GM19468 (cell line): Measurements from ENCODE around the gene FAM219B.

Source experiments
- ATAC-seq: cut with Tn5 transposase; IDR thresholded peaks from one replicate; pipeline ENCODE4 v1.9.1; 2021; ENCODE audit warnings: mild to moderate bottlenecking, moderate library complexity, moderate number of reproducible peaks; ENCODE audit not compliant: unreplicated experiment; ENCODE audit errors: extremely low read depth

Gene FAM219B

GRCh38 chr15:74854453-74855022 lies 52.1 kb downstream of the FAM219B start:
- ATAC-seq, result no peak

- ATAC-seq, result no peak
These were observed 54.7 kb downstream of the FAM219B start for GRCh38 chr15:74851960-74852359.

- ATAC-seq, result no peak
These were observed 56.3 kb downstream of the FAM219B start for GRCh38 chr15:74850393-74850792.
